GM10266 (cell line): Measurements from ENCODE around the gene MED12L.

Experiments used
- DNase-seq: peaks from one replicate; pipeline ENCODE4 v3.0.0; 2012; ENCODE audit errors: extremely low spot score
- TF ChIP-seq, protein P1 (sequence below): IDR thresholded peaks from 2 replicates; pipeline ENCODE4 v1.5.1; 2012; ENCODE audit warnings: mild to moderate bottlenecking, low read depth; ENCODE audit not compliant: control insufficient read depth, insufficient read depth; ENCODE audit errors: missing control alignments

Gene MED12L

DNA sequence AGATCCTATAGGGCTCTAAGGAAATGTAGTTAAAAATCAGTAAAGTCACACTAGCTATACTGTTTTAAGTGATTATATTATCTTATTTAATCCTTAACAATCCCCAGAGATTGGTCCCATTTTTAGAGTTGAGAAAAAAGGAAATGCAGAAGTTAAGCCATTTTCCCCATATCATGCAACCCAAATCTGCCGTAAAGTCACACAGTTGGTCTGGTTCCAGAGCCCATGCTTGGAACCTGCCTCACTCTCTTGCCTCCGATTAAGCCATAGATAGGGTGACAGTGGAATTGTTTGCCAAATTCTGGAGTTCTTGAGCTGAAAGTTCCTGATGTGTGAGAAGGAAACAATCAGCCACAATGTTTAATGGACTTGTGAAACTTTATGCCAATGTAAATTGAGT, 246.2 kb downstream of the MED12L start:
- TF ChIP-seq, protein P1, sequence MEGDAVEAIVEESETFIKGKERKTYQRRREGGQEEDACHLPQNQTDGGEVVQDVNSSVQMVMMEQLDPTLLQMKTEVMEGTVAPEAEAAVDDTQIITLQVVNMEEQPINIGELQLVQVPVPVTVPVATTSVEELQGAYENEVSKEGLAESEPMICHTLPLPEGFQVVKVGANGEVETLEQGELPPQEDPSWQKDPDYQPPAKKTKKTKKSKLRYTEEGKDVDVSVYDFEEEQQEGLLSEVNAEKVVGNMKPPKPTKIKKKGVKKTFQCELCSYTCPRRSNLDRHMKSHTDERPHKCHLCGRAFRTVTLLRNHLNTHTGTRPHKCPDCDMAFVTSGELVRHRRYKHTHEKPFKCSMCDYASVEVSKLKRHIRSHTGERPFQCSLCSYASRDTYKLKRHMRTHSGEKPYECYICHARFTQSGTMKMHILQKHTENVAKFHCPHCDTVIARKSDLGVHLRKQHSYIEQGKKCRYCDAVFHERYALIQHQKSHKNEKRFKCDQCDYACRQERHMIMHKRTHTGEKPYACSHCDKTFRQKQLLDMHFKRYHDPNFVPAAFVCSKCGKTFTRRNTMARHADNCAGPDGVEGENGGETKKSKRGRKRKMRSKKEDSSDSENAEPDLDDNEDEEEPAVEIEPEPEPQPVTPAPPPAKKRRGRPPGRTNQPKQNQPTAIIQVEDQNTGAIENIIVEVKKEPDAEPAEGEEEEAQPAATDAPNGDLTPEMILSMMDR = no peak
- no peak for DNase-seq

DNA sequence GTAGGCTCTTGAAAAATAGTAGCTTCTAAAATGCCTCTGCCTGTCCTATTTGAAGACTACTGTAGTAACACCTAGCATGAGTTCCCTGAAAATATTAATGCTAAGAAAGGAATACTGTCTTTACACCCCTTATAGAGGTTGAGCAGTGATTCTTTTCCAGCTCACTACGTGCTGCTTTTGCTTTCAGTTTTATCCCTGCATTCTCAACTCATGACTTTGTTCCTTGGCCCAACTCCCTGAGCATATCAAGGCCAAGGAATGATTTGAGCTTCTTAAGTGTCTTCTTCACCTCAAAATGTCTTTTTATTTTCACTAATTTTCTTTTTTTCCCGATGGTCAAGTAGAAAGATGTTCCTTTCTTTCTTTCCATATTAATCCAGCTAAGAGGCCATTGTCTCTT, 260.4 kb downstream of the MED12L start:
- TF ChIP-seq, protein P1 = no peak

DNA sequence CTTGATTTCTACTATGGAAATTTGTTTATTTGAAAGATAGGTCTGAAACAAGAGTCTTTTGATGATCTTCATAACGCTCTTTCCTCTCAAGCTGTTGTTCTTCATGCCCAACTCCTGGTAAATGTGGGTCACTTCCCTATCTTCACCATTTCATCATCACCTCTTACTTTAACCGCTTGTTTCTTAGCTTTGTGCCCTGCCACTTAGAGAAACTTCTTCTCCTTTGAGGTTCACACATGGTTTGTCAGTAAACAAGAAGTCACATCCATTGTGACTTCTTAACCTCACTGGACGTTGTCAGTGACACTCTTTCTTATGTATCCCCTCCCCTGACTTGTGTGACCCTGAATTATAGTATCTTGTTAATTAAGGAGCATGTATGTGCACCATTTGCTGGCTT, 260.8 kb downstream of the MED12L start:
- DNase-seq = no peak
- TF ChIP-seq, protein P1 = no peak

More for the DNA sequence above, 260.4 kb downstream of the MED12L start:
- no peak for DNase-seq

DNA sequence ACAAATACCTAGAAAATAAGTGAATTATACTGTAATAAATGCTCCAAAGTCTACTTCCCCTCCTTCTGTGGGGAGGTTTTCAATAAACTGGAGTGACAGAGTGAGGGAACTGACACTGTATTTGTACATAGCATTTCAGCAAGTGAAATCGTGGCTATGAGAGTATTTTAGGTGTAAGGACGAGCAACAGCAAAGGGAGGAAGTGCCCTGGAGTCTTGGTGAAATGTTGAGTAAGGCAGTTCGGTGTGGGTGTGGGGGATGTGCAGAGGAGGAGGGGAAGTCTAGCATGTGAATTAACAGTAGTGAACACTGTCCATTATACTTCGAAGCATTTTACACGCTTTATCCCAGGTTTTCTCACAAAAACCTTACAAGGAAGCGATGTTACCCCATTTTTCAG, 262.0 kb downstream of the MED12L start:
- no peak for DNase-seq
- TF ChIP-seq, protein P1 = no peak

DNA sequence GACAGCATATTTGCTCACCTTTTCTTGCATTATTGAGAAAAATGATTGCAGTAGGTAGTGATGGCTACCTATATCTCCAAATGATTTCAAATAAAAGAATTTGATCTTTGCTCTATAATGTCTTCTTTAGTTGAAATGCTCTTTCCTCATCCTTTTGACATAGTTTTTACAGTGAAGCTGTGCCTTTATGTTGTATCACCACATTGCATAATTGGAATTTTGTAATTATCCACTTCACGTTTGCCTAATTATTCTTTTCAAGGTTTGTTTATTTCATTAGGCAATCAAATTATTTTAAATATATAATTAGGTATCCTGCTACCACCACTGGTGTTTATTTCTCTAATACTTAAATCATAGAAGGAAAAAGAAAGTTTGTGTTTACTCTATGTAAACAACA, 265.2 kb downstream of the MED12L start:
- TF ChIP-seq, protein P1 = no peak
- no peak for DNase-seq

DNA sequence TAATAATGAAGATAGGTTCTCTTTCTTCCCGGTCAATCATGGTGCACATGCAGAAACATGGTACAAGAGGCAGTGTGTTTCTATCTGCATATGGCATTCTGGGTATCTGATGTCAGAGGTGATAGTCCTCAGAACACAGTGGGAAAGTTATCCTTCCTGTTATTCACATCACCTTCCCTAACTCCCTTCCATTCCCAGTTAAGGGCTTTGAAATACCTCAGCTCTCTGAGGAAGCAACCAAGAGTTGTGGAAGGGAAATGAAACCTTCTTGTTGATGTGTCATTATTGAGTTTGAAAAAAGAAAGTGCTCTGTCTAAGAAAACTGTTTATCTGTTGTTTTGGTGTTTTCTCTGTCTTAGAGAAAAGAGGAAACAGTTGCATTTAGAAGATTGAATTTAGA, 265.8 kb downstream of the MED12L start:
- DNase-seq = peak; percentile 5
- TF ChIP-seq, protein P1 = no peak

DNA sequence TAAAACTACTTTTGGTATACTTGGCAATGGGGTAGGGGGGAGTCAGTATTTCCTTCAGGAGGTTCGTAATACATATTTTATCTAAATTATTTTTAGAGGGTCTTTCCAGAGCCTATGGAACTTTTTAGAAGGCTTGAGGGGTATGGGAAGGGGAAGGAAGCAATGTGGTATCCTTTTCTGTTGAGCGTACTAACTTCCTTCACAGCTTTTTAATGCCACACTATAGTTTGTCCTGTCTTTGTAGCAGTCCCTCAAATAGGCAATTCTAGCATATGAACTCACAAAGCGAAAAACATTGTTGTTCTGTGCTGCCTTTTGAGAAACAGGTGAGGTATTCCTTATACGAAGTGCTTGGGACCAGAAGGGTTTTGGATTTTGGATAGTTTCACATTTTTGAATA, 266.2 kb downstream of the MED12L start:
- DNase-seq = no peak
- TF ChIP-seq, protein P1 = no peak
